DND-41 (cell line): ENCODE results near the gene TMEM151B.
"Not testable (repeated sequence)": the region's sequence is repeated elsewhere in the genome, so short reads cannot be mapped to it uniquely, and the experiment has no call there.

Experiments
- ATAC-seq: fragments of 200-7000 bp; cut with Tn5 transposase; 3 replicates; pipeline ENCODE4 v1.9.1; 2021; ENCODE audit warnings: low read depth; ENCODE audit not compliant: insufficient read depth
- DNase-seq: peaks from one replicate; pipeline ENCODE4 v3.0.0-alpha.2; 2020
- H2AFZ ChIP-seq: 2 replicates; pipeline ENCODE4 v1.6.0; 2012; ENCODE audit warnings: low read depth, low read length
- H3K27ac ChIP-seq: 2 replicates; pipeline ENCODE4 v1.5.1; 2012; ENCODE audit warnings: low read length, inconsistent platforms
- H3K27me3 ChIP-seq: fragments of 200-600 bp; sonication (generic); 2 replicates; pipeline ENCODE4 v1.6.0; 2012; ENCODE audit warnings: low read length, mild to moderate bottlenecking, inconsistent platforms; ENCODE audit not compliant: insufficient read depth, poor library complexity
- H3K36me3 ChIP-seq: 2 replicates; pipeline ENCODE4 v1.5.1; 2012; ENCODE audit warnings: low read length, inconsistent platforms; ENCODE audit not compliant: insufficient read depth
- H3K4me1 ChIP-seq: 2 replicates; pipeline ENCODE4 v1.5.1; 2012; ENCODE audit warnings: mild to moderate bottlenecking, low read length; ENCODE audit not compliant: insufficient read depth
- H3K4me2 ChIP-seq: 2 replicates; pipeline ENCODE4 v1.6.0; 2012; ENCODE audit warnings: mild to moderate bottlenecking, moderate library complexity, low read length, inconsistent platforms; ENCODE audit not compliant: insufficient read depth
- H3K4me3 ChIP-seq, 2 experiments: fragments of 200-600 bp in 1 of 2; shearing (Covaris generic) in 1 of 2; 2 replicates each; pipeline ENCODE4 v1.5.1; 2012 to 2016; ENCODE audit warnings: inconsistent platforms in 2 of 2, low read length in 2 of 2, mild to moderate bottlenecking in 2 of 2, low read depth in 1 of 2, moderate library complexity in 1 of 2
- H3K79me2 ChIP-seq: 2 replicates; pipeline ENCODE4 v1.6.0; 2012; ENCODE audit warnings: low read length, inconsistent platforms; ENCODE audit not compliant: insufficient read depth
- H3K9ac ChIP-seq: 2 replicates; pipeline ENCODE4 v1.6.0; 2012; ENCODE audit warnings: low read depth, mild to moderate bottlenecking, inconsistent platforms, low read length, moderate library complexity
- H3K9me3 ChIP-seq: 2 replicates; pipeline ENCODE4 v1.5.1; 2012; ENCODE audit warnings: low read length, moderate library complexity, mild to moderate bottlenecking, inconsistent platforms; ENCODE audit not compliant: insufficient read depth, severe bottlenecking
- H4K20me1 ChIP-seq: 2 replicates; pipeline ENCODE4 v1.6.0; 2012; ENCODE audit warnings: low read length; ENCODE audit not compliant: insufficient read depth
- CTCF ChIP-seq: IDR thresholded peaks from 2 replicates; pipeline ENCODE4 v1.5.1; 2012; ENCODE audit warnings: borderline replicate concordance, low read length, moderate library complexity, mild to moderate bottlenecking; ENCODE audit not compliant: poor library complexity, severe bottlenecking; ENCODE audit errors: extremely low read depth
- EZH2 ChIP-seq: IDR thresholded peaks from 3 replicates; pipeline ENCODE4 v1.6.1; 2012; ENCODE audit warnings: borderline replicate concordance, low read depth, mild to moderate bottlenecking, moderate library complexity, low read length, inconsistent platforms; ENCODE audit not compliant: severe bottlenecking

TMEM151B gene

DNA sequence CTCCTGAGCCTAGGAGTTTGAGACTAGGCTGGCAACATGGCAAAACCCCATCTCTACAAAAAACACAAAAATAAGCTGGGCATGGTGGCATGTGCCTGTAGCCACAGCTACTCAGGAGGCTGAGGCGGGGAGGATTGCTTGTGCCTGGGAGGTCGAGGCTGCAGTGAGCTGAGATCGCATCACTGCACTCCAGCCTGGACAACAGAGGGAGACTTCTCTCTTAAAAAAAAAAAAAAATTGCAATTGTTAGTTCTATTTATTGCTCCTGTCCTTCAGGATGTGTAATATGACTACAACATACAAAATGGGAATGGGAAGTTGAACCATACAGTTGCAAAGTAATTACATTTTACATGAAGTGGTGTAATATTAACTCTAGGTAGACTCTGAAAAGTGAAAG lies 51.0 kb downstream of the TMEM151B start:
- Histone ChIP-seq H3K27me3 (peaks cover 11% of the 10 kb centered on the region), H3K79me2 (no peaks in the 10 kb centered on the region), H3K9ac (no peak overlapping the region), H3K27ac (no peak overlapping the region), H3K36me3 (no peaks in the 10 kb centered on the region), H3K9me3 (no peaks in the 10 kb centered on the region), H3K4me3 (no peak overlapping the region), H4K20me1 (no peaks in the 10 kb centered on the region), H3K4me1 (no peaks in the 10 kb centered on the region), H2AFZ (no peak overlapping the region), H3K4me2 (no peak overlapping the region)
- DNase-seq (no peak), ATAC-seq (no peak)
- TF ChIP-seq CTCF (no peak), EZH2 (no peak)

- no peak overlapping the region for H3K9ac ChIP-seq
- no peaks in the 10 kb centered on the region for H3K36me3 ChIP-seq
- no peaks in the 10 kb centered on the region for H3K79me2 ChIP-seq
- no peaks in the 10 kb centered on the region for H4K20me1 ChIP-seq
- DNase-seq (no peak), ATAC-seq (no peak)
- no peaks in the 10 kb centered on the region for H3K4me1 ChIP-seq
- H3K9me3 ChIP-seq, result no peaks in the 10 kb centered on the region
- no peak overlapping the region for H2AFZ ChIP-seq
- TF ChIP-seq CTCF (no peak), EZH2 (no peak)
- H3K27me3 ChIP-seq, result peaks cover 8% of the 10 kb centered on the region
- no peak overlapping the region for H3K4me3 ChIP-seq
- no peak overlapping the region for H3K4me2 ChIP-seq
- no peak overlapping the region for H3K27ac ChIP-seq
Observed at GRCh38 chr6:44327096-44327495, 56.8 kb downstream of the TMEM151B start.

DNA sequence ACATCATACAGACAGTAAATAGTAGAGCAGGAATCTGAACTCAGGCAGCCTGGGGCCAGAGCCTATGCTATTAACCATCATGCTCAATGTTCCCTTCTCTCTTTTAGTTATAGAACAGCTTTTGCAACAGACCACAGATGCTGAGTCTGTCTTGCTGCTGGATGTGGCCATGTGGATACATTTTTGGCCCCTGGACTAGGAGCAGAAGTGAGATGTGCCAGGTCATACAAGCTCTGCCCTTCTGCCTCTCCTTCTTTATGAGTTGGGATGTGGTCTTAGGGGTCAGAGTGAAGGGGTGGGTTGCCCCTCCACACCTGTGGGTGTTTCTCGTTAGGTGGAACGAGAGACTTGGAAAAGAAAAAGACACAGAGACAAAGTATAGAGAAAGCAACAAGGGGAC lies 57.5 kb downstream of the TMEM151B start:
- Histone ChIP-seq H3K36me3 (no peaks in the 10 kb centered on the region), H3K27ac (no peak overlapping the region), H3K4me2 (no peak overlapping the region), H3K4me3 (no peak overlapping the region), H4K20me1 (no peaks in the 10 kb centered on the region), H3K9me3 (no peaks in the 10 kb centered on the region), H3K4me1 (no peaks in the 10 kb centered on the region), H3K9ac (no peak overlapping the region), H3K27me3 (peaks cover 12% of the 10 kb centered on the region), H2AFZ (no peak overlapping the region), H3K79me2 (no peaks in the 10 kb centered on the region)
- ATAC-seq (no peak), DNase-seq (no peak)
- no peak for TF ChIP-seq CTCF
- TF ChIP-seq EZH2, result no peak

DNA sequence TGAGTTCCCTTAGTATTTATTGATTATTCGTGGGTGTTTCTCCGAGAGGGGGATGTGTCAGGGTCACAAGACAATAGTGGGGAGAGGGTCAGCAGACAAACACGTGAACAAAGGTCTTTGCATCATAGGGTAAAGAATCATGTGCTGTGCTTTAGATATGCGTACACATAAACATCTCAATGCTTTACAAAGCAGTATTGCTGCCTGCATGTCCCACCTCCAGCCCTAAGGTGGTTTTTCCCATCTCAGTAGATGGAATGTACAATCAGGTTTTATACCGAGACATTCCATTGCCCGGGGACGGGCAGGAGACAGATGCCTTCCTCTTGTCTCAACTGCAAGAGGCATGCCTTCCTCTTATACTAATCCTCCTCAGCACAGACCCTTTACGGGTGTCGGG lies 58.0 kb downstream of the TMEM151B start:
- not testable (repeated sequence) for H2AFZ ChIP-seq, ATAC-seq, H3K4me1 ChIP-seq, H3K27ac ChIP-seq, H3K4me3 ChIP-seq, H4K20me1 ChIP-seq, H3K79me2 ChIP-seq, H3K36me3 ChIP-seq, H3K9ac ChIP-seq, H3K9me3 ChIP-seq, H3K4me2 ChIP-seq, DNase-seq
- peaks cover 10% of the 10 kb centered on the region for H3K27me3 ChIP-seq
